ENCODE data around the gene SPAG17.

The SPAG17 gene

DNA sequence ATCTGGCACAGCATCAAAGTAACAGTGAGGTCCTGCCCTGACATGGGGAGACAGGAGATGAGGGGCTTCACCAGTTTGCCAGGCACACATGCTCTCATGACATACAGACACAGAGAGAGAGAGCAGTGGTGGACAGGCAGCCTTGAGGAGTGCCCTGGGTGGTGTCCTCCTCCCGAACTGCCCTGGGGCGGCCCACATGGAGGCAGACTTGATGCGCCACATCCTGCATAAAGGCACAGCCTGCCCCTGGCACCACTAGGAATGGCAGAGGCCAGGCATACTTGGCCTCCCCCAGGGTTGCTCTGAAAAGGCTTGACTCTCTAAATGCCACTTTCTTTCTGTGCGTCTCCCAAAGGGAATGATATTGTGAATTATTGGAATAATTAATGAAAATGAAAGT is 67.5 kb downstream of the SPAG17 start:
- no peak for DNase-seq

DNA sequence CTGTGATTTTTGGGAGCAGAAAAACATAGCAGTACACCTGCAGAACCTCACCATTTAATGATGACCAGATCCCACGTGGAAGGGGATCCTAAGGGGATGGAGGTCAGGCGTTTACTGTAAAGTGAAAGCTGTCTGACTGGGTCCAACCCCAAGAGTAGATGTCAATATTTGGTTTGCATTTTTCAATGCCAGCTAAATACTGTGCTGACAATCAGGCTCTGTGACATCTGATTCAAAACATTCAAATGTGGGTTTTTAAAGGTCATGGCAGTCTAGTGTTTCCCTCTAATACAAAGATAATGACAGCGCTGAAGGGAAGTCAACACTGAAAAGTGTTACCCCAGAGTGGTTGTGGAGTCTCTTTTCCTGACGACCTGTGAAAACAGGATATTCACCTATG is 68.1 kb downstream of the SPAG17 start:
- DNase-seq, result no peak

DNA sequence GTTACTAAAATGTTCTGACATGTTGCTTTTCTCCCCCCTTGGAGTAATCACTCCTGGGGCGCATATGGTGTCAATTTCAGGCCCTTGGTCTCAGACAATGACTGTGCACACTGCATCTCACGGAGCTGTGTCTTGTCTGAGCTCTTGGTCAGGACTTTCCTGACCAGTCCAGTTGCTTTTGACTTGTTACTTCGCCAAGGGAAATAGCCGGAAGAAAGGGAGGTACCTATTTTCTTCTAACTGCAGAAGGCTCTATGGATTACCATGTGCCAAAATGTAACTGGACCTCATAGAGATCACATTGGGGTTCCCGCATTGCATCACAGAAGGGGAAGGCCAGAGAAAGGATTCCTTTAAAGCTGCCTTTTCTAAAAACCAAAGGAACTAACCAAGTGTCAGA is 68.6 kb downstream of the SPAG17 start:
- no peak for DNase-seq

DNA sequence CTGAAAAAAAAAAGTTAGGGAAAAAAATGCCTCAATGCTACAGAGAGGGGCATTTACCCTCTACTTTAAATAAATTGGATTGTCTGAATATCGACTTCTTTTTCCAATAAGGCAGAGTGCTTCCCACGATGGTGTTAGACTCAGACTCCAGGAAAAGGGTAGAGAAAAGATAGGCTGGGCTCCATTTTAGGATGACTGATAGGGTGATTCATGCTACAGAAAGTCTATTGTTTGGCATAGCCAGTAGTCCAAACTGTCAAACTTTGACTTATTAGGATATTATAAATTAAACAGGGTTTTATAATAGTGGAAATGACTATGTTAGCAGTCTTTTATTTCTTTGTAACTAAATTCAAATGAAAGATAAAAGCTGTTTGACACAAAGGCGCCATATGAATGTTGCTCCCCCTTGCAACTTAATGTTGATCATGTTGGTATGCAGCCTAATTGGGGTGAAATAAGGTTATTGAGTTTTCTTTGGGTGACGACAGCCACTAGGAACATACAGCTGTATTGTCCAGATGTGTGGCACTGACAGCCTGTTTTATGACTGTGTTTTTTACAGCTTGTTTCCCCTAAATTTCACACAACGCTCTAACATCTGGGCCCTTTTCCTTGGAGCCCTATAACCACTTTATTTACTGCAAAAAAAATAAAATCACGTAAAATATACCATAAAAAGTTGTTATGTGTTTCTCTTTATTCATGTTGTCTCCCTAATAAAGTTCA is 69.3 kb downstream of the SPAG17 start:
- DNase-seq, result no peak

DNA sequence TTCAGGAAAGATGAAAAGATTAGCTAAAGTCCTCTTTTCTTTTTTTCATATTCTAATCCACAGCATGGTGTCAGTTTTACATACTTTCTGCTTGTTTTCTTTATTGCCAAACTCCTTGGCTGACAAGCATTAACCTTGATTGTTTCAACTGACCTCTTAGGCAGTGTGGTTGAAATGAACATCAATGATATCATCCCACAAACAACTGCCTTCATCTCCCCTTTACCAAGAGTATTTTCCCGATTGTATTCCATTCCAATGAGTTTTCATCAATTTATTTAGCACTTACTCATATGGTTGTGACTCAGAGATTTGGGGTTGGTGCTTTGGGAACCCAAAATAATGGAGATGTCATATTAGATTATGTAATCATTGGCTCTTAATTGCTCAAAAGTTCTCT is 71.8 kb downstream of the SPAG17 start:
- DNase-seq, result no peak

DNA sequence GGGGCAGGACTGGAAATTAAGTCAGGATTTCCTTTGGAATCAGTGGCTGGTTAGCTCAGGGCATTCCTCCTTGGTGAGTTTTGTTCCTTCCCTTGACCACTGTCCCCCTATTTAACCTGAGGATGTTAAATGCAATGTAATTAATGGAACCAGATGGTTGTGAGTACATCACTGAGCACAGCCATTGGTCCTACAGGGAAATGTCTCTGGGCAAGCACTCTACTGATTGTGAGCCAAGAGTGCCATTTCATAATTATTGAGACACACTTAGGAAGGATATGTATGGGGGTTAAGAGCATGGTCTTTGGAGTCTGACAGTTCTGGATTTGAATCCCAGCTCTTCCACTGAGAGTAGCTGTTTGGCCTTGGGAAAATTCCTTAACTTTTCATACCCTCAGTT is 74.4 kb downstream of the SPAG17 start:
- DNase-seq, result no peak

DNA sequence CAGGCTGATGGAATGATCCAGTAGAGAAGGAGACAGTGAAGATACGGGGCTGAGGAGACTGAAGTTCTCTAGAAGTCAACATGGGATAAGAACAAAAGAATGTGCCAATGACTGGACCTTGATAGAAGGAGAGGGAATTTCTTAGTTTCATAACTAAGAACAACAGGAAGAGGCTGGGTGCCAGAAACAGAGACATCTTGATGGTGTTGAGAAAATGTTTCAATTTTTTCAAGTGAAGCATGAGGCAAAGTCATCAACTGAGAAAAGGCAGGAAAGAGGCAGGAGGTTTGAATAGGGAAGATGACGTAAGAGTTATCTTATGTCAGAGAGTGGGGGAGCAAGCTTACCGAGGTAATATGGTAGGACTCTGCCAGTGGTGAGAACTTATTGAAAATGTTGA is 80.1 kb downstream of the SPAG17 start:
- DNase-seq, result no peak

DNA sequence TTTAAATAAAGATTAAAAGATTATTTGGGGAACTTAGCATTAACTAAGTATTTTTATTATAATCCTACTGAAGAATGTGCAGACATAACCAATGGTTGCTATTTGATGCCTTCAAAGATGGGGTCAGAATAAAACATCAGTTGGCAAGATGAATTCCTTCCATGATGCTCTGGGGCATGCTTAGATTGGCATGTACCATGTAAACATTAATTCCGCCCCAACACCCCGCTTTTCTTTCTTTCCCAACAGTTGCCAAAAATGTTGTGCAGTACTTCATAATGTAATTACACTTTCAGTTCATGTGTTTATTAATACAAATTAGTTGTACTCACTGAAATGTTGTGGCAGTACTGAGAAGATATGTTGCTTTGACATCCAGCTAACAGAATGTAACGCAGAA is 82.6 kb downstream of the SPAG17 start:
- DNase-seq, result no peak

DNA sequence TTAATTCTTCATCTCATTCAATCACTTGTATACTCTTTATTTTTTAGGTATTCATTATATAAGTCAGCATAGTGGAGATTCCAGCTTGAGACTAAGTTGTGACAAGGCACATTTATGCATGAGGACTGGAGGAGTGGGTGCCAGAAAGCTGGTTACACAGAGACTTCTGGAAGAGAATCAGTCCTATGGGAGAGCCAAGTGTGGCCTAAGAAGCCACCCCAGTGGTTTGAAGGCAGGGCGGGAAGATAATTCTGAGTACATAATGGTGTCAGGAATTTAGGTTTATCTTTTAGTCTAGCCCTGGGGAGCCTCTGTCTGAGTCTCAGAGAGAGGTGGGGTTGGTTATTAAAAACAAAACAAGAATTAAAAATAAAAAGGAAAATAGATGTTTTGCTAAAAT is 83.0 kb downstream of the SPAG17 start:
- no peak for DNase-seq

DNA sequence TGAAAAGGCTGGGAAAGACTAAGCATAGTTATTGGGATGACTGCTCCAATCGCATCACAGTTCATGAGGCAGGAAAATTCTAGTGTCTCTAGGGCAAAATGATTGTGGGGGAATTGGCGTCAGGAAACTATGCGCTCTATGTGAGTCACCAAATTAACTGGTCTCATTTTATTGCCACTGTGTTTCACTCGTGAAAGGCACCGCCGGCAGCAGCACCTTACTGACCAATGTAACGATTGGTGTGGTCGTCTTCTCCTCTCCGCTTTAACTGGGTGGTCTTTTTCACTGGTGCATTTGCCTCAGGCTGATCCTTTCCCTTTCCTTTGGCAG is 83.5 kb downstream of the SPAG17 start:
- DNase-seq, result no peak

DNA sequence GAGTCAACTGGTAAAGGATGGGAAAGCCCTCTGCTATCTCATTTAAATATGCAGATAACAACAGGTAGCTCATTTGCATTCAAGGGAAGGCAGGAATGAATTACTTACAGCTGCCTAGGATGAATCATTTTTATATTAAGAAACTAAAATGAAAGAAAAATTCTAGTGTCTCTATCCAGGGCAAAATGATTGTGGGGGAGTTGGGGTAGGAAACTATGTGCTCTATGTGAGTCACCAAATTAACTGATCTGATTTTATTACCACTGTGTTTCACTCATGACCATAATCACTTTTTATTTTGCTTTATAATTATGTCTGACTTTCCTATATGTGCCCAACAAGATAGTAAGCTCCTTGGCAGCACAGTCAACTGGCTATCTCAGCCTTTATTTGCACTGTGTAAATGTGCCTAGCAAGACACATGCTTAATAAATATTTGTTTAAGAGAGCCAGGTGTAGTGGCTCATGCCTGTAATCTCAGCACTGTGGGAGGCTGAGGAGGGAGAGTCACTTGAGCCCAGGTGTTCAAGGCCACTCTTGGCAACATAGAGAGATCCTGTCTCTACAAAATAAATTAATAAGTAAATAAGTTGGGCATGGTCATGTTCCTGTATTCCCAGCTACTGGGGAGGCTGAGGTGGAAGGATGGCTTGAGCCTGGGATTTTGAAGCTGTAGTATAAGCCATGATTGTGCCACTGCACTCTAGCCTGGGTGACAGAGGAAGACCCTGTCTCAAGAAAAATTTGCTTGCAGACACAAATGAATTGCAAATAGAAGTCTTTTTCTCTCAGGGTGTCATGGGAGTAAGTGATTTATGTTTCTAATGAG is 84.1 kb downstream of the SPAG17 start:
- no peak for DNase-seq

DNA sequence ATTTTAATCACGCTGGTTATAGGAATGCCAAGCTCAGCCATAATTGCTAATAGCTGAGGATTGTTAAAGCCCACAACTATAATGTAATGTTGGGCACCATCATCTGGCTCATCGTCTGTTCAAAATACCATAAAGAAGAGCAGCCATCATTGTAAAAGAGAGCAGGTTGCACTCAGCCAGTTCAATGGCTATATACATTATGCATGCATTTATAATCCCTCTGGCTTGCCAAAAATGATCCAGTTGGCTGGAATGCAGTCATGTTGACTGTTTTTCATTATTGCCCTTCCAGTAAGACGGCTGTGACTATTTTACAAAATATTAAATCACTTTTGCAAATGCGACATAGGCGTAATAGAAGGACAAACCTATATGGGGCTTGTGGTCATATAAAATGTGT is 85.3 kb downstream of the SPAG17 start:
- DNase-seq, result no peak

DNA sequence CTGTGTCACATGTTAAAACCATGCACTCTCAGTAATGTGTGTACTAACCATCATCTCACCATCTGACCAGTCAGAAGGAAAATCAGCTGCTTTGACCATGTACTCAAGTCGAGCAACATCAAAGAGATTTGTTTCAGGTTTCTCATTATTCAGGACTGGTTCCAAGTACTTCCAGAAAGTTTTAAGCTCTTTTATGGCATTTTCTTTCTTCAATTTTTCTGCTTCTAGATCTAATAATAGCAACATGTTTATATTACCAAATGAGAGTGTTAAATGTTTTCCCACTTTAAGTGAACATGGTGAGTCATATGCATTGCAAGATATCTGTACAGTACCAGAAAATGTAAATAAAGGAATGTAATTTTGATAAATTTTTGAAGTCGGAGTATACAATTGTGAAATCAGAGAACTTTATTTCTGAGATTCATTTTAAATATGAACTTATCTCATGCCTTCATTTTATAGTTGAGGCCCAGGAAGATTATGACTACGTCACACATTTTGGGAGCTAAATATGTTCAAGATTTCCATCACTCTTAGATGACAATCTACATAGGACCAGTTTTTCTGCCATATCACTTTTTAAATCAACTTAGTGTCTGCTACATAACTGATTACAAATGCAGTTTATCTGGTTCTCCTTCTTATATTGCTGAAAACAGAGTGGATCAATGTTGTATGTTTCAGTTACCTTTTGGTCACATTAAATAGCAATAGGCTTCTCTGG is 87.2 kb downstream of the SPAG17 start:
- DNase-seq, result no peak

DNA sequence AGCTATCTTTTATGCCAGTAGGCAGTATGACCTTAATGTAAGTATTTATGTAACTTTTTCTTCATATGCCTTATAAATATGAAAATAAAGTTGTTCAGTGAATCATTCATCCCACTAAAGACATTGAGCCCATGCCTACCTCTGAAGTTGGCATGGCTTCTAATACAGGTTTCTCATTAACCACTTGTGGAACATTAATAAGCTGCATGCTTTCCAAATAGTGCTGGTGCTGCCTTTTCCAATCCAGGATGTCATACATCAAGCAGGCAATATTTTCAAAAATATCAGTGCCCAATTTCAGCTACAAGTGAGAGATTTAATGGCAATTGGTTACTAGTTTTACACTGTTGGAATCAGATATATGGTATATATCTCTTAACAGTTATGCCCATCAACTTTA is 92.0 kb downstream of the SPAG17 start:
- DNase-seq, result no peak

DNA sequence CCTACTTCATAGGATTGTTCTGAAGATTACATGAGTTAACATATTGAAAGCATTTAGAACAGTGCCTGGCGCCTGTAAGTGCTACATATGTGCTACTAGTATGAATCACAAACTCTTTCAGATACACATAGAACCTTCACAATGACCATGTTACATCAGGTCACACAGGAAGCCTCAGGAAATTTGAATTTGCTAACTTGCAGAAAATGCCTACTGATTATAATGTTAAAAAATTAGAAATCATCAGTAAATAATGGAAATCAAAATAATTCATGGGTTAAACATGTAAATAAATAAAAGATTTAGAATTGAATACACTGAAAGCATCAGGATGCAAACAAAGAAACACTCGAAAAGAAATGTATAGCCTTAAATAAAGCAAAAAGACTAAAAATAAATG is 94.9 kb downstream of the SPAG17 start:
- DNase-seq, result no peak

DNA sequence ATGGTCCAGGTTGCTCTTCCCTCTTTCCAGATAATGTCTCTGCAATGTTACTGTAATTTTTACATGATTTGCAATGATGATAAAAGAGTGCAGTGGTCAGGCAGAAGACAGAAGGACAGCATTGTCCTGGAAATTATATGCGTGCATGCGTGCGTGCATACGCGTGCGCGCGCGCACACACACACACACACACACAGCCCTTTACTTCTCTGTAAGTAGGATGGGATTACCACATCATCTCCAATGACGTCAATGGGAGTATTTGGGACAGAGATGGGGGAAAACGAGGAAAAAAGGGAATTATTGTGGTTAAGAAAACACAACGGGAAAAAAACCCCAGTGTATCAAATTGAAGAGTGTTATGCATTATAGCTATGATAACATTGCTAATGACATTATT is 99.7 kb downstream of the SPAG17 start:
- no peak for DNase-seq

DNA sequence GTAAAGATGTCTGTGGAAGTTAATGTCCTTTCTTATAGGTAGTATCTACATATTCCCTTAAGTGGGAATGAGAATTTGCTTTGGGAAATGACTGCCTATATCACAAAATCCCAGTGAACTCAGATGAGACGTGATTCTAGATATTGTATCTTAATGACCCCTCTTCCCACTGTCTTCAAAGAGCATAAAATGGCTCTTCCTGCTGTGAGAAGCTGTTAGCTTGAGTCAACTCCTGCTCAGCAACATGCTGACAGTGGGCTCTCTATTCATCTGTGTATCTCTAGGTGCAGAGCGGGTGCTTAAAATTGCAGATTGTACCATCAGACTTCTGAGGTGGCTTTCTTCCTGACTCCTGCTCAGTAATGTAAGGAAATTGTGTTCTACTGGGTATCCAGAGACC is 100.6 kb downstream of the SPAG17 start:
- no peak for DNase-seq

DNA sequence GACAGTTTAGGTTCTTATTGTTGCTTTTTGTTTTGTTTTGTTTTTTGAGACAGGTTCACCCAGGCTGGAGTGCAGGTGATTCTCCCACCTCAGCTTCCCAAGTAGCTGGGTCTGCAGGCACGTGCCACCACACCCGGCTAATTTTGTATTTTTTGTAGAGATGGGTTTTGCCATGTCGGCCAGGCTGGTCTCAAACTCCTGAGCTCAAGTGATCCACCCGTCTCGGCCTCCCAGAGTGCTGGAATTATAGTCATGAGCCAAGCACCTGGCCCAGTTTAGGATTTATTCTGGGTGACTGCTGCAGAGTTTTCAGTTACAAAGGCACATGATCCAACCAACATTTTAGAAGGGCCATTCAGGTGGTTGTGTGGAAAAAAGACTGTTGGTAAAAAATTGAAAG is 102.0 kb downstream of the SPAG17 start:
- no peak for DNase-seq

DNA sequence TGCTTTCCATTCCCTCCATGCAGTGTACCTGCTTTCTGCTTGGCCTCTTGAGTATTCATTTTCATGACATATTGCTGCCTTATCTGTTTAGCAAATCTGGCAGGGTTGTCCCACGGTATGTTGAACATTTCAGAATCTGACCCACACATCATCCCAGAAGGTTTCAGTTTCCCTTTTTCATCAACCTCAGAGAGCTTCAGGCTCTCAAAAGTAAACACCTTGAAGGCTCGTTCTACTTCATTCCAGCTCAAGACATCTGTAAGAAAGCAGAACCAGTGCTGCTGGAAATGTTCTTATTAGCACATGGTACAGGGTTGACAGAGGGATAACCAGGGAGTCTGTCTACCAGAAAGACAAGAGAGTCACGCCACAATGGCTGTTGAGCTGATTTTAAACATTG is 103.6 kb downstream of the SPAG17 start:
- DNase-seq, result no peak

DNA sequence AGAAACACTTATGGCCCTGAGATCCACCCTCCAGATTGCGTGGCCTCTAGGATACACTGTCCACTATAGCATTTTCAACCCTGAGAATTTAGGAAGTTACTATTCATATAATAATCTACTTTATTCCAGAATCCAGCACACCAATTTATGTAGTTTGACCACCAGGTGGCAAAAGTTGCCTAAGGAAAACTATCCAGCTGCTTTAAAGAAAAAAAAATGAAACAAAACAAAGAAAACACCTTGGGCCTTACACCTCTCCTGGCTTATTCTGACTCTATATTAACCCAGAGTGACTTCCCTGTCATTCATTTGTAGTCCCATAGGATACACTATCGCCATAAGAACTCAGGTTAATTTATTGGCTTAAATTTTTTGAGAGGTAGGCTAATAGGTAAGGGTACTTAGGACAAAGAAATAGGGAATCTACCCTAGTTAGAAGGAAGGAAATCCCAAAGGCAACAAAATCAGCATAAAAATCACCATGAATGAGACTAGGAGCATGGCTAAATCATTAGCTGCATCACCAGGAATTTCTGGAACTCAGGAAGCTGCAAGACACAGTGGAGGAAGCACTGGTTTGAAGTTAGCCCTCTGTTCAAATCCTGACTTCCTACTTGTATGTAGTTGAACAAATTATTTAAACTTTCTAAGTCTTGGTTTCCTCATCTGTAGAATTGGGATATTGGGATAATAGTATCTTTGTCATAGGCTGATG is 107.5 kb downstream of the SPAG17 start:
- no peak for DNase-seq

DNA sequence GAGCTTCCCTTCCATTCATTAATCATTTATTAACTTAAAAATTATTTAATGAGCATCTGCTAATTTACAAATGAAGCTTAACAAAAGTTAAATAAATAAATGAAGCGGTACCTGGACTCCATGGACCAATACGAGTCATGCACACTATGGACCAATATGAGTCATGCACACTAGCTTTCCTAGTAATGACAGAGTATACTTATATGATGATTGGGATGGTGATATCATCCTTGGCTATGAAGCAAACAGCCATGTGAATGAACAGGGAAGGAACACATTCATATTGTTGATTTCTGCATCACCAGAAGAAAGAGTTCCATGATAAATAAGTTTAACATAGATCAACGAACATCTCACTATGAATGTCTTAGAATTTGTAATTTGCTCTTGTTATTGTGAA is 109.9 kb downstream of the SPAG17 start:
- no peak for DNase-seq

DNA sequence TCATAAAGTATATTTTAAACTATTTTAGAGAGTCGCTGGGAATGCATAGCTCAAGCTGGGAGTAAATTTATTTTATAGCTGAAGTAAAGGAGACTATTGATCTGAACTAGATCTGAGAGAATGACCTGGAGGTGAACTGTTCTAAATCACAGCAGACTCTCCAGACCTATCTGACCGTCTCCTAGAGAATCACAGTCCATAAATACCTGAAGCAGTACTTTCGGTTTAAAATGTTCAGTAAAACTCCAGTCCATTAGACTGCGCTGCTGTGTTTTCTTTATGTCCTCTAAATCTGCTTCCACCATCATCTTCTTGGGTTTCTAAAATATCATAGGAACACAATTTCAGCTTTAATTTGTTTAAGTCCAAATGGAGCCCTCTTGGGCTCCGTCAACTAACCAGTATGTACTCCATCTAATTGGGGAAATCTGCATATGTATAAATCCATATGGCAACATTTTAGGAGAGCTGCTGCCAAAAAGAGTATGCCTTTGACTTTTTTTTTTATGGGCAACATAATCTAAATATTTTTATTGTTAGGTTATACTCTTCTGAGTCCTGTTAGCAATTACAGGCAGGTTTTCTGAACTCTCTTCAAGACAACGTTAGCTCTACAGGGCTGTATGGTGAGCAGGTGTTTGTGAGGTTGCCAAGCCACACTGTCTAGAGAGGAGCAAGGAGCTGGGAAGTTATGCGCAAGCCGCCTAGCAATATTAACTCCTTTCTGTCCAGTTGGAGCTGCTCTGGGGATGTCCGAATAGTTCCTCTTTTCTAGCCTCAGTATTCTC is 111.2 kb downstream of the SPAG17 start:
- DNase-seq, result no peak

DNA sequence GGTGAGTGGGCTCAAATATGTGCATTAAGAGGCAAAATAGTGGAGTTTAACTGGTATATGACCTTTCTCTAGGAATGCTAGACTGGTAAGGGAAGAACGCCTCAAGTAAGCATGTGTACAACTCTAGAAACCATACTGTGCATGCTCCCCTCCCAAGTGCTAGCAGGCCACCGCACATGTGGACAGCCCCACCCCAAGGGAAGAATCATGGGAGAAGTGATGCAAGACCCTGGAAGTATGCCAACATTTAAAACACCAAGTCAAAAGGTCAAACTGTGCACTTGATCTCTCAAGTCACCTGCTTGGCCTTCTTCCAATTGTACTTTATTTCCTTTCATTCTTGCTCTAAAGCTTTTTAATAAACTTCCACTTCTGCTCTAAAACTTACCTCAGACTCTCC is 135.0 kb downstream of the SPAG17 start:
- DNase-seq, result no peak
